Measurements from ENCODE around the gene OR4D11. TPM values are rescaled to one million over a fixed set of nuclear protein-coding genes. Genes with fewer than 3 reads are reported as not detected.

The OR4D11 gene
- total and polyA plus RNA-seq, 9 of the 15 experiments (the other 6 are each of a cell fraction or from before 2014, with no cell fraction given), result not detected

- TF ChIP-seq ZBTB5 (IDR thresholded peaks at IDR 0.05) (peak; percentile 78), IFI16 (CRISPR knock-in tag; IDR thresholded peaks at IDR 0.05) (no peak), HDAC2 (IDR thresholded peaks at IDR 0.05) (peak; percentile 10; the same call in 1 of the 2 replicates), CREB3L1 (IDR thresholded peaks at IDR 0.05; ENCODE audit: borderline replicate concordance, low read depth) (no peak), SP2 (IDR thresholded peaks at IDR 0.05; ENCODE audit: extremely low read depth, low read depth, low read length, poor library complexity, severe bottlenecking) (no peak), CAMTA2 (CRISPR knock-in tag; conservative IDR thresholded peaks at IDR 0.05) (no peak), NONO (IDR thresholded peaks at IDR 0.05; ENCODE audit: low read depth in 2 of 2, low read length in 1 of 2) (peak in 1 of 2 experiments; percentile 72; a peak in 2 of 4 replicates), L3MBTL2 (IDR thresholded peaks at IDR 0.05) (peak; percentile 78), SNRNP70 (optimal IDR thresholded peaks at IDR 0.05; ENCODE audit: low read depth, low read length) (no peak), ZNF778 (CRISPR knock-in tag; IDR thresholded peaks at IDR 0.05) (no peak), HMBOX1 (IDR thresholded peaks at IDR 0.05) (no peak; the same call in 1 of the 2 replicates), ZNF140 (CRISPR knock-in tag; IDR thresholded peaks at IDR 0.05) (no peak), NCOA4 (IDR thresholded peaks at IDR 0.05; ENCODE audit: partially characterized antibody) (no peak), MCM2 (IDR thresholded peaks at IDR 0.05; ENCODE audit: low read depth) (no peak), SREBF2 (CRISPR knock-in tag; IDR thresholded peaks at IDR 0.05) (no peak), ZNF707 (CRISPR knock-in tag; conservative IDR thresholded peaks at IDR 0.05) (no peak), MEF2D (tag; conservative IDR thresholded peaks at IDR 0.05; ENCODE audit: low read depth) (no peak), SMAD2 (IDR thresholded peaks at IDR 0.05; ENCODE audit: low read depth, low read length) (no peak), MEIS2 (IDR thresholded peaks at IDR 0.05; ENCODE audit: partially characterized antibody) (peak; percentile 45), HDGF (IDR thresholded peaks at IDR 0.05) (no peak), ZNF717 (CRISPR knock-in tag; IDR thresholded peaks at IDR 0.05) (no peak), MXI1 (IDR thresholded peaks at IDR 0.05; ENCODE audit: low read depth, low read length) (peak; percentile 76; the same call in 1 of the 2 replicates), ZBTB26 (CRISPR knock-in tag; IDR thresholded peaks at IDR 0.05) (no peak), ZEB2 (IDR thresholded peaks at IDR 0.05) (peak; percentile 98), NR2F6 (CRISPR knock-in tag; IDR thresholded peaks at IDR 0.05) (no peak), WHSC1 (IDR thresholded peaks at IDR 0.05; ENCODE audit: low read length) (no peak), ZNF589 (CRISPR knock-in tag; IDR thresholded peaks at IDR 0.05; ENCODE audit: low read depth) (peak; percentile 3; the same call in 1 of the 2 replicates), SOX6 (IDR thresholded peaks at IDR 0.05) (peak; percentile 87)
Observed at GRCh38 chr11:59550368-59550841, 47.0 kb downstream of the OR4D11 start (continued).

All from K562 (cell line).